DMS153 treated with DMSO at 0.1 percent for 48 hours (cell line): ENCODE data around the gene OGDHL.
A peak's percentile ranks its signal among the peaks of the same experiment; 100 is the strongest.
"Not testable (repeated sequence)": the region's sequence is repeated elsewhere in the genome, so short reads cannot be mapped to it uniquely, and the experiment has no call there.

Experiments
- DNase-seq: peaks from one replicate; lab custom pipeline; 2025; ENCODE audit not compliant: unreplicated experiment; lab: John Stamatoyannopoulos, UW

OGDHL gene

DNA sequence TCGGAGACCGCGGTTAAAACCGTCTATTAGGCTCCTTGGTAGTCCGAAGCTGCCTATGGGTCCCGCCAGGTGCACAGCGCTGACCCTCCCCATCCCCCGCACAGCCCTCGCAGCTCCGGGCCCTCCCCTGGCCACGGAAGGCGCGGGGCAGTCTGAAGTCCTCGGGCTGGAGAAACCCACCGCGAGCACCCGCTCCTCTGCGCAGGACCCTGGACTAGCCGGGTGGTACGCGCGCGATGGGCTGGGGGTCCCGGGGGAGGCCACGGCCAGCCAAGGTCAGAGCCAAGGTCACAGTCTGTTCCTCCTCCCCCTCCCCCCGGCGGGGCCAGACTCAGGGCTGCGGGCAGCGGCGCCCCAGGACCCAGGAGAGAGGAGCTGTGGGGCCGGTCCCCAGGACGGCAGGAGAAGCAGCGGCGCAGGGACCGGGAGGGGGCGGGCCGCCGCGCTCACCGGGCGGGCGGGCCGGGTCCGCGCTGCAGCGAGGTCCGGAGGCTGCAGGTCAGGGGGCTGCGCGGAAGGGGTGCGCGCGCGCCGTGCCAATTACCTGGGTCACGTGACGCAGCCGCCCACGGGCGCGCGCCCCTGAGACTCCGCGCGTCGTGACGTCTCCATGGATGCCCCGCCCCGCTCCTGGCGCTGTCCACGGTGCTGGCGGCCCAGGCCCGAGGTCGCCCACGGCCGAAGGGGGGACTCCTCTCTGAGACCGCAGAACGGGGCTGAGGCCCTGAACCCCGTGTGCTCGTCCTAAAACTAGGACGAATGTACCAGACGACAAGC, at the start of gene OGDHL:
OGDHL (minus strand) TSS at position 535 of the 777 bp plus-strand sequence. CDS start 3,731 bp downstream, outside the sequence.
- peak; percentile 39 for DNase-seq

GRCh38 chr10:49803988-49804387, 41.9 kb upstream of the OGDHL start:
- no peak for DNase-seq

GRCh38 chr10:49798275-49798674, 36.2 kb upstream of the OGDHL start:
- no peak for DNase-seq

DNA sequence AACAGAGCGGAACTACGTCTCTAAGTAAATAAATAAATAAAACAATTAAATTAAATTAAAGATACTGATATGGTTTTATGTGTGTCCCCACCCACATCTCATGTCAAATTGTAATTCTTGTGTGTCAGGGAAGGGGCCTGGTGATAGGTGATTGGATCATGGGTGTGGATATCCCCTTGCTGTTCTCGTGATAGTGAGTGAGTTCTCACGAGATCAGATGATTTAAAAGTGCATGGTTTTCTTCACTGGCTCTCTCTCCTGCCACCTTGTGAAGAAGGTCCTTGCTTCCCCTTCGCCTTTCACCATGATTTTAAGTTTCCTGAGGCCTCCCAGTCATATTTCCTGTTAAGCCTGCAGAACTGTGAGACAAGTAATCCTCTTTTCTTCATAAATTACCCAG, 29.0 kb upstream of the OGDHL start:
- no peak for DNase-seq

DNA sequence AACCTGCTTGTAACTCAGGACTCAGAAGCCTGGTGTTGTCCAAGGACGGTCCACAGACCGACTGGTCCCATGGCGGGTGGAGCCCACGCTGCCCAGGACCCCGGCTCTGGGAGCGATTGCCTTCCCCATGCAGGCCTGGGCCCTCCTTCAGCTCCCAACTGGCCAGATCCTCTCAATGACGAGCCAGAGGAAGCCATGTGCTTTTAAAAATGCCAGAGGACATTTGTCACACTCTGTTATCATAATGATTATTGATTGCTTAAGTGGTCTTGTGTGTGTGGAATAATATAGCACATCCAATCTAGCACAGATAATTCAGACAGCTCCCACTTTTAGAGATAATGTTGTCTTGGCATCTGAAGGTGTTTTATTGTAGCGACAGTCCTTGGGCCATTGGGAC, 22.6 kb upstream of the OGDHL start:
- DNase-seq = no peak

GRCh38 chr10:49783645-49784044, 21.5 kb upstream of the OGDHL start:
- DNase-seq = no peak

DNA sequence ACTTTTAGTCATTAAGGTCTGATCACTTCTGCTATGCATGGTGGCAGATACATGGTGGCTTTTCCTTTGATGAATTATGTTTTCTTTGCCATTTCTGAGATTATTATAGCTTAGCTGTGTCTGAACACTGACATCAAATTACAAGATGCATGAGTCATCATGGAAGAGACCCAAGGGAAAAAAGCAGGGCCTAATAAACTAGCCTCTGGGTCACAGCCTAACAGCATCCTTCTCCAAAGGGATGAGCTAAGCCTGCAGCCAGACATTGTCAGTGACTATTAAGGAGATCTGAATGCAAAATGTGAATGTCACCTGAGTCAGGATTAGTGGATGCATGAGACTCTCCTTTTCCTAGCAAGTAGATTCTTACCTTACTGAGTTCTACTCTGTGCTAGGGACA, 19.1 kb upstream of the OGDHL start:
- DNase-seq = no peak

DNA sequence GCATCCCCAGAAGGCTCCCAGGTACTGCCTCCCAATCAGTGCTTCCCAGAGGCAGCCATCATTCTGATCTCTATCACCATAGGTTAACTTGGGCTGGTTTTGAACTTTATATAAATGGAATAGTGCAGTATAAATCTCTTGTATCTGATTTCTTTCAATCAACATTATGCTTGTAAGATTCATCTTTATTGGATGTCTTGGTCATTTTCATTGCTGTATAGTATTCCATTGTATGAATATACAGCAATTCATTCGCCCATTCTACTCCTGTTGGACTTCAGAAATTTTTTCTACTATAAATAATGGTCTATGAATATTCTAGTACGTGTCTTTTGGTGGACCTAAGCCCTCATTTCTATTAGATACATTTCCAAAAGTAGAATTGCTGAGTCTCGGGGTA, 16.1 kb upstream of the OGDHL start:
- no peak for DNase-seq

DNA sequence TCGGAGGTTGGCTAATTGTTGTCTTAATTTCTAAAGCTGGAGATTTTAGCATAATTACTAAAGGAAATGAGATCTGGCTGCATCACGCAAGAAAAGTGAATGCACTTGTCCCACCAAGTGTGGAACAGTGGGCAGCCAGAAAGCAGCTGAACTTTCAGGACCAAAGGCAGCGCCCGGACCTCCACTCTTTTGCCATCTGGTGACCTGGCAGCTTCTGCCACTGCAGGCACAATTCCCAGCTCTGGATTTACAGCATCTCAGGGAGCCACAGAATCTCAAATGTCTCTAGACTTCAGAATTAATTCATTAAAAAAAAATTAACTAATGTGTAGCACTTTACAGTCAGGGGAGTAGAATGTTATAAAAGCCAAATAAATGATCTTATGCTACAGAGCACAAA, 14.7 kb upstream of the OGDHL start:
- DNase-seq = no peak

DNA sequence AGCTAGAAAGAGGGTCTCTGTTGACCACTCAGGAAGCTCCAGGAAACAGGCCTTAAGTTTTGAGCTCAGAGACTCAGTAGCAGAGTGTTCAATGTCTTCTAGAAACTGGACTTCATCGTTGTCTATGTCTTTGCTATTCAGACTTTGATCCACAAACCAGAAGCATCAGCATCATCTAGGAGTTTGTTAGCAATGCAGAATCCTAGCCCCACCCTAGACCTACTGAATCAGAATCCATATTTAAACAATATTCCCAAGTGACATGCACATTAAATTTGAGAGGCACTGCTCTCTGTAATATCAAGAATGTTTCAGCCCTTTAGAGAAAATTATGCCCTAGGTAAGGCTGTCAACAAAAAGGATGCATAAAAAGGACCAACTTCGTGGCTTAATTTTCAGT, 12.9 kb upstream of the OGDHL start:
- DNase-seq = no peak

DNA sequence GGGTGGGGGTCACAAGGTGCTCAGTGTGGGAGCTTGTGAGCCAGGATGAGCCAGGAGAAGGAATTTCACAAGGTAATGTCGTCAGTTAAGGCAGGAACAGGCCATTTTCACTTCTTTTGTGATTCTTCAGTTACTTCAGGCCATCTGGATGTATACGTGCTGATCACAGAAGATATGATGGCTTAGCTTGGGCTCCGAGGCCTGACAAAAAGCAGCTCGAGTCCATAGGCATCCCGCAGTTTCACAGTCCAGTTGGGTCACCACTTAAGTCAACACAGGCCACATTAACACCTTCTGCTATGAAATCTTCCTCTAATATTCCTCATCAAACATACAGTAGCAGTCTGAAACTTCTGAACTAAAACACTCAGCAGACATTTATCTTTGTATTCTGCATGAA, 10.8 kb upstream of the OGDHL start:
- not testable (repeated sequence) for DNase-seq

DNA sequence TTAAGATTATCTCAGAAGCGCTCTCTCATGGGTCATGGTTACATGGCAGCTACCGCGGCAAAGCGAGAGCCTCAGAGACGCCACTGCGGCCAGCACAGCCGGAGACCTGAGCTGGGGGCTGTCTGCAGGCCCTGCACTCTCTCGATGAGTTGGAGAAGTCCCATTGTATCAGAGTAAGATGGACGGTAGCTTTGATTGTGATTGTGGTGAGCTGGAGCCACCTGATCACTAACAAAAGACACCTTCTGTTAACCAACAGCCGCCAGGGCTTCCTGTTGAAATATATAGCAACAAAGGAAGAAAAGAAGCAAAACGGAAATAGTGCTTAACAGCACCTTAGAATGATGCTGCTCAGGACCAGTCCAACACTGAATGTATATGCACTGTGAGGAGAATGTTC, 8.9 kb upstream of the OGDHL start:
- DNase-seq = not testable (repeated sequence)

- DNase-seq = no peak
Observed at GRCh38 chr10:49769692-49770091, 7.6 kb upstream of the OGDHL start.

GRCh38 chr10:49768731-49769130, 6.6 kb upstream of the OGDHL start:
- no peak for DNase-seq

DNA sequence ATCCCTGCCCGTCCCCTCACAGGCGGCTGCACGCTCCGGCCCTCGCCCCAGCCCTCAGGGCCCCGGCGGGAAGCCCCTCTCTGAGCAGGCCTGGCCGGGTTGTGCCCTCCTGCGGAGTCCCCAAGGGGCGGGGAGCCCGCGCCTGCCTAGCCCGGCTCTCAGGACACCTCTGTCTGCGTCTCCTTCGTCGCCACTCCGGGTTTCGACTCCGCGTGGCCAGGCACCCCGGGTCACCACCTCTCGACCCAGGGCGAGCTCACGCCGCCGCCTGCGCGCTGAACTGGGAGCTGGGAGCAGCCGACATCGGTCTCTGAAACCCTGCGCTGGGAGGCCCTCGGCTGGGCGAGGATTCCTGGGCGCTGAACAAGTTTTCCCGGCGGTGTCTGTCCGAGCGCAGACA, 6.2 kb upstream of the OGDHL start:
- DNase-seq = no peak

DNA sequence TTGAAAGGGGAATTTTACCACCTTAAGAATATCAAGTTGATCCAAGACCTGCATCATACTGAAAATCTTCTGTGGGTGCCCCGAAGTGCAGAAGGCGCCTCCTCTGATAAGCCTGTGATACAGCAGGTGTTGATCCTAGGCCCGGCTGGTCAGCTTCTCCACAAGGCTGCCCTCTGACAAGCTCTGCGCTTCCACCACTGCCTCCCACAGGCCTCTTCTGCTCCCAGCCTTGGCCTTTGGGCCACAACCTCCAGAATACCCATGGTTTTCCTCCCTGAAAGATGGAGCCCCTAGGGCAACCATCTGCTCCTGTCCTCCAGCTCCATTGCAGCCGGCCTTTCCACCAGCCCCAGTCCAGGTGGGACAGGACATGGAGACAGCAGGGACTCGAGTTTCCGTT, 5.6 kb upstream of the OGDHL start:
- DNase-seq = no peak

GRCh38 chr10:49766484-49766883, 4.4 kb upstream of the OGDHL start:
- no peak for DNase-seq

GRCh38 chr10:49762566-49762877, 399 bp upstream of the OGDHL start:
- DNase-seq = no peak

GRCh38 chr10:49761201-49761788, 828 bp downstream of the OGDHL start:
- DNase-seq = no peak

GRCh38 chr10:49760789-49761188, 1.3 kb downstream of the OGDHL start:
- no peak for DNase-seq

DNA sequence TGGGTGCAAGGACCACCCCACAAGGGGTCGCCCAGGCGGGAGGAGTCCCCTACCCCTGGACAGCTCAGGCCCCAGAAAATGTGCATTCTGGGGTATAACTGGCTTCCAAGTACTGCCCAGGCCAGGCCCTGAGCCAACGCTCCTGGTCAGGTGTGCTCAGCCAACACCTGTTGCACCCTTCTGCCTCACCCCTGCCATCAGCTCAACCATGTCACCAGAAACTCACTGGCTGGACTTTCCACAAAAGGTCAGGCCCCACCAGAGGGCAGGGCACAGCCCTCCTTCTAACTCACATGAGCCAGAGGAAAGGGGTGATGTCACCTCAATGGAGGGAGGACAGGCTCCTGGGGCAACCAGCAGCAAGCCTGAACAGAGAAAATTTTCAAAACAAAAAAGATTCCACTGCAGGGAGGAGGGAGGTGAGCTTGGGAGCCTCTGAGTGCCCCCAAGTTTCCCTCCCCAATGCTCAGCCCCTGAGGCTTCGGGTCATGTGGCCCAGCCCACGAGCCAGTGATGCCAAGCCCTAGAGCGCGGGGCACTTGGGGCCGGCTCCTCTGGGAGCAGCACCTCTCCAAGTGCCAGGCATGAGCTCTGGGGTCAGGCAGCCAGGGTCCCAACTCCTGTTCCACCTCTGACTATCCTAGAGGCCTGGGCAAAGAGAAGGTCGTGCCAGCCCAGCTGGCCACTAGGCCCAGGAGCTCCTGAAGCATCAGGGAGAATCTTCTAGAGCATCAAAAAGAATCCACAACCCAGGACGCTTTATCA, 2.2 kb downstream of the OGDHL start:
- no peak for DNase-seq

DNA sequence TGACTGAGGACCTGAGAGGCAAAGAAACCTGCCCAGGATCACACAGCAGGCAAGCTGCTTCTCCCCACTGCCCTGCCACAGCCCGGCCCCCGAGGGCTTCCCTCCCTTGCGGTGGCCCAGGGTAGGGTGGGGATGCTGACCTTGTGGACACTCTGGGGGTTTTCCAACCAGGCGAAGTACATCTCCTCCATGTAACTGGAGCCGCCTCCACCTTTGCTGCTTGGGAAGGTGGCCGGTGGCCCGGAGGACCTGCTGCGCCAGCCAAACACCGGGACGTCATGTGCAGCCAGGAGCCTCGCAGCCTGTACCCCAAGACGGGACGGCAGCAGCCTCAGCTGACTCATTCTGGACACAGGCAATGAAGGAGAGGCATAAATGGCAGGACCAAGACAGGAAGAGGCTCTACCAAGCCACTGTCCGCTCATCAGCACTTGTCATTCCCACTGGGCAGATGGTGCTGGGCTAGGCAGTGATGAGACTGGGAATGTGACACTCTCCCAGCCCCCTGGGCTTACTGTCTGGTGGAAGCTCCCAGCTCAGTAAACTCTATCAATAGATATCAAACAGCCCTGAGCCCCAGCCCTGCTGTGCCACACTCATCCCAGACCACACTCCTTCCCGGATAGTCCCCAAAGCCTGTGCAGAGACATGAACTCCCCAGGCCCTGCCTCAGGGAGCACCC, 3.7 kb downstream of the OGDHL start:
- no peak for DNase-seq
